Gastroesophageal sphincter (tissue), 4 donors: Measurements from ENCODE around the gene MARCHF6. TPM values are rescaled to one million over a fixed set of nuclear protein-coding genes. Genes with fewer than 3 reads are reported as not detected.

Experiments used
- ATAC-seq: fragments of 150-250 bp; one replicate; pipeline ENCODE4 v1.9.1; 2016; ENCODE audit warnings: mild to moderate bottlenecking, moderate library complexity
- H3K27ac ChIP-seq, 4 donors: fragments of 200-600 bp; sonication (generic) in 3 of 4; 1 replicate in 3 of 4; 2 replicates in 1 of 4; pipeline ENCODE4 v1.5.1; 2016 to 2019
- H3K27me3 ChIP-seq: fragments of 200-600 bp; sonication (generic); one replicate; pipeline ENCODE4 v1.5.1; 2019
- H3K36me3 ChIP-seq, 2 donors: fragments of 200-600 bp; sonication (generic); one replicate each; pipeline ENCODE4 v1.5.1; 2019; ENCODE audit warnings: control low read depth in 1 of 2
- H3K4me1 ChIP-seq, 3 donors: fragments of 200-600 bp; sonication (generic); 1 replicate in 2 of 3; 2 replicates in 1 of 3; pipeline ENCODE4 v1.5.1; 2016 to 2019; ENCODE audit warnings: control low read depth in 2 of 3
- H3K4me3 ChIP-seq, 2 donors: fragments of 200-600 bp; sonication (generic); one replicate each; pipeline ENCODE4 v1.5.1; 2019; ENCODE audit warnings: mild to moderate bottlenecking in 1 of 2, moderate library complexity in 1 of 2
- H3K9me3 ChIP-seq, 3 donors: fragments of 200-600 bp; sonication (generic); one replicate each; pipeline ENCODE4 v1.5.1; 2017 to 2019; ENCODE audit warnings: control low read depth in 2 of 3
- EP300 ChIP-seq: sonication (generic); formaldehyde crosslinking; IDR thresholded peaks from one replicate; pipeline ENCODE4 v1.6.1; 2017; ENCODE audit warnings: antibody characterized with exemption, mild to moderate bottlenecking
- POLR2A ChIP-seq, 2 donors: fragments of 450-650 bp; IDR thresholded peaks; one replicate each; pipeline ENCODE4 v1.6.1; 2017; ENCODE audit warnings: antibody characterized with exemption in 2 of 2, mild to moderate bottlenecking in 2 of 2, moderate library complexity in 1 of 2
- POLR2AphosphoS5 ChIP-seq: sonication (generic); formaldehyde crosslinking; IDR thresholded peaks from one replicate; pipeline ENCODE4 v1.6.1; 2017; ENCODE audit warnings: antibody characterized with exemption
- WGBS, 2 donors: methylation state at CpG; one replicate each; pipeline ENCODE4 v1.1.5; 2018; ENCODE audit warnings: low coverage in 1 of 2; 5-methylcytosine and 5-hydroxymethylcytosine counted together
- total RNA-seq, 4 donors: library from RNA; depleted of rRNA; stranded (reverse); fragments of >200 nt; gene quantifications; one replicate each; pipeline ENCODE4 v1.1.0, GENCODE V29; 2016
- TF ChIP-seq, protein P1 (sequence below), 4 experiments: fragments of 200-600 bp in 2 of 4; fragments of 450-650 bp in 2 of 4; sonication (generic) in 1 of 4; IDR thresholded peaks; one replicate each; pipeline ENCODE4 v1.5.1; 2017 to 2019; ENCODE audit warnings: antibody characterized with exemption in 4 of 4, mild to moderate bottlenecking in 2 of 4, moderate library complexity in 2 of 4

Gene MARCHF6
- total RNA-seq, 4 donors from 2014 or later, result 69.9 to 106 (median 93.9) TPM

GRCh38 chr5:10352430-10353240 lies 860 bp upstream of the MARCHF6 start:
- TF ChIP-seq EP300 (no peak), POLR2A (IDR thresholded peaks at IDR 0.05) (no peak), POLR2AphosphoS5 (no peak)
- TF ChIP-seq, protein P1, sequence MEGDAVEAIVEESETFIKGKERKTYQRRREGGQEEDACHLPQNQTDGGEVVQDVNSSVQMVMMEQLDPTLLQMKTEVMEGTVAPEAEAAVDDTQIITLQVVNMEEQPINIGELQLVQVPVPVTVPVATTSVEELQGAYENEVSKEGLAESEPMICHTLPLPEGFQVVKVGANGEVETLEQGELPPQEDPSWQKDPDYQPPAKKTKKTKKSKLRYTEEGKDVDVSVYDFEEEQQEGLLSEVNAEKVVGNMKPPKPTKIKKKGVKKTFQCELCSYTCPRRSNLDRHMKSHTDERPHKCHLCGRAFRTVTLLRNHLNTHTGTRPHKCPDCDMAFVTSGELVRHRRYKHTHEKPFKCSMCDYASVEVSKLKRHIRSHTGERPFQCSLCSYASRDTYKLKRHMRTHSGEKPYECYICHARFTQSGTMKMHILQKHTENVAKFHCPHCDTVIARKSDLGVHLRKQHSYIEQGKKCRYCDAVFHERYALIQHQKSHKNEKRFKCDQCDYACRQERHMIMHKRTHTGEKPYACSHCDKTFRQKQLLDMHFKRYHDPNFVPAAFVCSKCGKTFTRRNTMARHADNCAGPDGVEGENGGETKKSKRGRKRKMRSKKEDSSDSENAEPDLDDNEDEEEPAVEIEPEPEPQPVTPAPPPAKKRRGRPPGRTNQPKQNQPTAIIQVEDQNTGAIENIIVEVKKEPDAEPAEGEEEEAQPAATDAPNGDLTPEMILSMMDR (IDR thresholded peaks at IDR 0.05), result no peak
- Histone ChIP-seq H3K27ac (peak overlapping the region; percentile 95 to 97 (median 96)), H3K4me1 (peaks cover 0 to 45% (median 9%) of the 10 kb centered on the region in 3 donors), H3K27me3 (no peaks in the 10 kb centered on the region), H3K9me3 (no peaks in the 10 kb centered on the region), H3K36me3 (no peaks in the 10 kb centered on the region), H3K4me3 (peak overlapping the region; percentile 78 to 92)
- 21 to 24% methylated on average over 16 to 17 of the region's 19 CpGs for WGBS, 2 donors
- ATAC-seq, result no peak

GRCh38 chr5:10354048-10354872 lies 765 bp downstream of the MARCHF6 start:
- no peaks in the 10 kb centered on the region for H3K9me3 ChIP-seq
- 3 to 4% methylated on average over 16 to 25 of the region's 54 CpGs for WGBS, 2 donors
- no peaks in the 10 kb centered on the region for H3K27me3 ChIP-seq
- ATAC-seq, result peak; percentile 4
- H3K27ac ChIP-seq, result peak overlapping the region; percentile 95 to 97 (median 96)
- H3K4me3 ChIP-seq, result peak overlapping the region; percentile 78 to 92
- TF ChIP-seq POLR2A (IDR thresholded peaks at IDR 0.05) (no peak), EP300 (no peak), POLR2AphosphoS5 (no peak)
- TF ChIP-seq, protein P1 (IDR thresholded peaks at IDR 0.05), result peak in 1 of 4 experiments; percentile 9
- H3K36me3 ChIP-seq, result no peaks in the 10 kb centered on the region
- peaks cover 0 to 58% (median 9%) of the 10 kb centered on the region in 3 donors for H3K4me1 ChIP-seq

DNA sequence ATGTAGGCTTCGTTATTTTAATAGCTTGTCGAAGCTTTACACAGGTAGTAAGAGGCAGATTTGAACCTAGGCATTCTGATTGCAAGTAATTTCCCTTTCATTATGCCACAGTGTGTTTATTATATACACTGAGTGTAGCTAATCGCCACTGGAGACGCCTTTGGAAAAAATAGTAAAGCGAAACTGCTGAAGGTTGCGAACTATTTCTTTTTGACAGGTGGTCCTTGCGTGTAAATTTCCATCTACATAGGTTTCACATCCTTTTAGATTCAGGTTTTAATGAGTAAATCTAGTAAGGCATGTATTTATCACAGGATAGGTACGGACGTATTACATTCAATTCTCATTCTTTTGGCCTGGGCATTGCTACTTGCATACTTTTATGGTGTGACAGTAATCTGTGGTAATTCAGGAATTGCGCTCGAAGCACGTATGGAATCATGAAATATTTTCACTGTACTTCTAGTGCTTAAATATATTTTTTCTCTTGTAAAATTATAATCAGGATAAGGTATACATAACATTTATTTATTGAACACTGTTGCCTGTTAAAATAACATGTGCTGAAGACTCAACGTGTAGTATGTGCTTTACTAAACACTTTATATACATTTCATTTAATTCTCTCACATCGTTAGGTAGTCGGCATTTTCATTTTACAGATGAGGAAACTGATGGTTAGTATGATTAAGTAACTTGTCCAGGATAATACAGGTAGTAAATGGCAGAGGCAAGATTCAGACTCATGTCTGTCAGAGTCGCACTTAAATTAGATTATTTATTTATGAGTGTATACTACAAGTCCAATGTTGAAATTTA lies 1.8 kb downstream of the MARCHF6 start:
- WGBS, 2 donors, result 43 to 47% methylated on average over 16 of the region's 16 CpGs
- H3K27ac ChIP-seq, result peak overlapping the region in 2 of 4 donors; percentile 95 to 96
- TF ChIP-seq EP300 (no peak), POLR2A (IDR thresholded peaks at IDR 0.05) (no peak), POLR2AphosphoS5 (no peak)
- TF ChIP-seq, protein P1 (IDR thresholded peaks at IDR 0.05), result no peak
- no peaks in the 10 kb centered on the region for H3K36me3 ChIP-seq
- no peaks in the 10 kb centered on the region for H3K9me3 ChIP-seq
- peaks cover 0 to 65% (median 9%) of the 10 kb centered on the region in 3 donors for H3K4me1 ChIP-seq
- H3K4me3 ChIP-seq, result peak overlapping the region; percentile 78 to 92
- ATAC-seq, result no peak
- no peaks in the 10 kb centered on the region for H3K27me3 ChIP-seq

- H3K27ac ChIP-seq, result no peak overlapping the region
- no peak for ATAC-seq
- WGBS, 2 donors, result 68 to 91% methylated on average over 2 of the region's 2 CpGs
Measured at GRCh38 chr5:10358999-10359398, 5.5 kb downstream of the MARCHF6 start.

More at GRCh38 chr5:10358999-10359398, 5.5 kb downstream of the MARCHF6 start:
- H3K4me3 ChIP-seq, result no peak overlapping the region
- H3K4me1 ChIP-seq, result peaks cover 3 to 63% (median 5%) of the 10 kb centered on the region in 3 donors
- H3K27me3 ChIP-seq, result no peaks in the 10 kb centered on the region
- no peaks in the 10 kb centered on the region for H3K36me3 ChIP-seq
- no peak for TF ChIP-seq EP300
- TF ChIP-seq POLR2A (IDR thresholded peaks at IDR 0.05), result no peak
- no peak for TF ChIP-seq POLR2AphosphoS5
- TF ChIP-seq, protein P1 (IDR thresholded peaks at IDR 0.05), result no peak
- H3K9me3 ChIP-seq, result no peaks in the 10 kb centered on the region
